B cell (primary cell): Measurements from ENCODE around the gene PCBP3. TPM values are rescaled to one million over a fixed set of nuclear protein-coding genes. Genes with fewer than 3 reads are reported as not detected.

Experiments
- ATAC-seq: fragments of 200-7000 bp; cut with Tn5 transposase; one replicate; pipeline ENCODE4 v1.10.0; 2021; ENCODE audit warnings: low read depth, mild to moderate bottlenecking, moderate number of reproducible peaks, moderate library complexity
- CTCF ChIA-PET: fragments of 350-600 bp; sonication (Branson Sonifier 250); formaldehyde crosslinking; loops from one replicate; lab custom pipeline; 2021; ENCODE audit warnings: antibody characterized with exemption, inconsistent platforms; lab: Charles Lee
- POLR2A ChIA-PET: fragments of 350-600 bp; sonication (Branson Sonifier 250); formaldehyde crosslinking; loops from one replicate; lab custom pipeline; 2021; ENCODE audit warnings: antibody characterized with exemption; lab: Charles Lee
- DNase-seq: peaks from one replicate; pipeline ENCODE4 v3.0.0; 2013
- H2AFZ ChIP-seq: 2 replicates; pipeline ENCODE4 v1.6.1; 2012; ENCODE audit warnings: mild to moderate bottlenecking, low read depth, low read length; ENCODE audit not compliant: insufficient read depth, poor library complexity, severe bottlenecking
- H3K27ac ChIP-seq, 2 donors: 1 replicate in 1 of 2; 2 replicates in 1 of 2; pipeline ENCODE4 v1.5.1; 2012 to 2013; ENCODE audit warnings: low read length in 2 of 2, mild to moderate bottlenecking in 2 of 2, moderate library complexity in 1 of 2
- H3K27me3 ChIP-seq, 4 experiments: fragments of 200-600 bp in 1 of 4; sonication (generic) in 1 of 4; replicated peaks in 1 of 4; 1 replicate in 2 of 4; 2 replicates in 2 of 4; pipeline versions ENCODE4 v1.6.1 to v1.7.0; 2013 to 2016; ENCODE audit warnings: low read length in 3 of 4, mild to moderate bottlenecking in 2 of 4, mixed read lengths in 1 of 4, moderate library complexity in 1 of 4; ENCODE audit not compliant: insufficient read depth in 4 of 4, control insufficient read depth in 3 of 4; ENCODE audit errors: control extremely low read depth in 1 of 4
- H3K36me3 ChIP-seq, 2 experiments: replicated peaks in 1 of 2; 1 replicate in 1 of 2; 2 replicates in 1 of 2; pipeline versions ENCODE4 v1.6.1 to v1.7.1; 2013; ENCODE audit warnings: low read length in 1 of 2; ENCODE audit not compliant: insufficient read depth in 2 of 2, control insufficient read depth in 1 of 2; ENCODE audit errors: control extremely low read depth in 1 of 2, extremely low read depth in 1 of 2
- H3K4me1 ChIP-seq, 2 donors: fragments of 200-600 bp in 1 of 2; sonication (generic) in 1 of 2; 1 replicate in 1 of 2; 2 replicates in 1 of 2; pipeline versions ENCODE4 v1.5.1 to v1.6.1; 2013 to 2017; ENCODE audit warnings: low read length in 2 of 2; ENCODE audit not compliant: control insufficient read depth in 2 of 2, insufficient read depth in 2 of 2
- H3K4me2 ChIP-seq: replicated peaks from 2 replicates; pipeline ENCODE3; 2012; ENCODE audit warnings: mild to moderate bottlenecking, low read depth, low read length; ENCODE audit not compliant: poor library complexity, severe bottlenecking
- H3K4me3 ChIP-seq, 5 experiments: fragments of 200-600 bp in 1 of 5; sonication (generic) in 1 of 5; 1 replicate in 3 of 5; 2 replicates in 2 of 5; pipeline versions ENCODE4 v1.5.1 to v1.7.0; 2011 to 2016; ENCODE audit warnings: low read length in 4 of 5, mild to moderate bottlenecking in 4 of 5, low read depth in 2 of 5, control low read depth in 1 of 5, moderate library complexity in 1 of 5; ENCODE audit not compliant: insufficient read depth in 1 of 5; ENCODE audit errors: control extremely low read depth in 1 of 5, extremely low read depth in 1 of 5
- H3K79me2 ChIP-seq: fragments of 200-600 bp; sonication (generic); one replicate; pipeline ENCODE4 v1.6.0; 2016; ENCODE audit warnings: low read length; ENCODE audit not compliant: control insufficient read depth, insufficient read depth
- H3K9ac ChIP-seq: fragments of 200-600 bp; sonication (generic); 2 replicates; pipeline ENCODE4 v1.6.1; 2017; ENCODE audit warnings: mild to moderate bottlenecking, low read length, moderate library complexity
- H3K9me3 ChIP-seq, 3 donors: one replicate each; pipeline versions ENCODE4 v1.6.1 to v1.7.1; 2013; ENCODE audit warnings: low read length in 2 of 3; ENCODE audit not compliant: control insufficient read depth in 2 of 3, insufficient read depth in 1 of 3; ENCODE audit errors: control extremely low read depth in 1 of 3
- H4K20me1 ChIP-seq: 2 replicates; pipeline ENCODE4 v1.6.0; 2012; ENCODE audit warnings: mild to moderate bottlenecking, low read length; ENCODE audit not compliant: insufficient read depth, control insufficient read depth, poor library complexity, severe bottlenecking
- H3K27ac Mint-ChIP-seq: one replicate; pipeline ENCODE4 v1.8.0; 2021; ENCODE audit warnings: mixed read lengths
- H3K27me3 Mint-ChIP-seq: one replicate; pipeline ENCODE4 v1.8.0; 2021; ENCODE audit warnings: mixed read lengths
- H3K4me1 Mint-ChIP-seq: one replicate; pipeline ENCODE4 v1.8.0; 2021; ENCODE audit warnings: mixed read lengths
- H3K4me3 Mint-ChIP-seq: one replicate; pipeline ENCODE4 v1.8.0; 2021; ENCODE audit warnings: mixed read lengths
- H3K9me3 Mint-ChIP-seq: one replicate; pipeline ENCODE4 v1.8.0; 2022; ENCODE audit warnings: mixed read lengths; ENCODE audit not compliant: insufficient read depth
- CTCF ChIP-seq: fragments of 200-600 bp; IDR thresholded peaks from one replicate; pipeline ENCODE4 v1.8.0; 2022; ENCODE audit warnings: antibody characterized with exemption, mild to moderate bottlenecking
- EZH2 ChIP-seq: IDR thresholded peaks from 2 replicates; pipeline ENCODE4 v1.6.1; 2012; ENCODE audit warnings: borderline replicate concordance, low read depth, mild to moderate bottlenecking, moderate library complexity, low read length; ENCODE audit not compliant: insufficient read depth, poor library complexity, severe bottlenecking
- WGBS: methylation state at CpG from one replicate; pipeline ENCODE4 v1.1.5; 2013; ENCODE audit warnings: missing lambda C conversion rate; ENCODE audit not compliant: insufficient coverage; 5-methylcytosine and 5-hydroxymethylcytosine counted together
- intact Hi-C: fragments of 100-400 bp; cut with micrococcal nuclease; formaldehyde crosslinking; loops from one replicate; pipeline ENCODE4 v1.10.0; 2022
- polyA plus RNA-seq: library from polyadenylated mRNA; depleted of rRNA; stranded (reverse); fragments of >200 nt; gene quantifications from 2 replicates; pipeline ENCODE4 v1.2.3, GENCODE V29; 2012
- total RNA-seq, 2 donors: library from RNA; stranded (reverse); fragments of 120-200 nt in 1 of 2; gene quantifications; 1 replicate in 1 of 2; 2 replicates in 1 of 2; pipeline versions ENCODE4 v1.2.3 to v1.2.4, GENCODE V29; 2013 to 2022

PCBP3 gene
- total and polyA plus RNA-seq, 2 donors (not counting 1 experiment from before 2014, with no cell fraction given) = 0.45 to 2.7 TPM

DNA sequence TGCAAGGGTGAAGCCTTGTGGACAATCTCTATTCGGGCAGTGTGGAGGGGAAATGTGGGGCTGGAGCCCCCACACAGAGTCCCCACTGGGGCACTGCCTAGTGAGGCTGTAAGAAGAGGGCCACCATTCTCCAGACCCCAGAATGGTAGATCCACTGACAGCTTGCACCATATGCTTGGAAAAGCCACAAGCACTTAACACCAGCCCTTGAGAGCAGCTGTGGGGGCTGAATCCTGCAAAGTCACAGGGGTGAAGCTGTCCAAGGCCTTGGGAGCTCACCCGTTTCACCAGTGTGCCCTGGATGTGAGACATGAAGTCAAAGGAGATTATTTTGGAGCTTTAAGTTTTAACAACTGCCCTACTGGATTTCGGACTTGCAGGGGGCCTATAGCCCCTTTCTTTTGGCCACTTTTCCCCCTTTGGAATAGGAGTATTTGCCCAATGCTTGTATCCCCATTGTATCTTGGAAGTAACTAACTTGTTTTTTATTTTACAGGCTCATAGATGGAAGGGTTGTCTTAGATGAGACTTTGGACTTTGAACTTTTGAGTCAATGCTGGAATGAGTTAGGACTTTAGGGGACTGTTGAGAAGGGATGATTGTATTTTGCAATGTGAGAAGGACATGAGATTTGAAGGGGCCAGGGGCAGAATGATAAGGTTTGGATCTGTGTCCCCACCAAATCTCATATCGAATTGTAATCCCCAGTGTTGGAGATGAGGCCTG lies 321.7 kb downstream of the PCBP3 start:
- no peak overlapping the region for H3K27ac ChIP-seq
- WGBS = 90% methylated on average over 3 of the region's 4 CpGs
- H3K4me1 ChIP-seq = no peaks in the 10 kb centered on the region
- no peak overlapping the region for H3K4me3 ChIP-seq
- no peak overlapping the region for H3K27ac Mint-ChIP-seq
- DNase-seq (no peak), ATAC-seq (no peak)
- no peak overlapping the region for H3K9ac ChIP-seq
- intact Hi-C loops = no loop called here
- peaks cover 0 to 35% (median 5%) of the 10 kb centered on the region in 3 donors for H3K9me3 ChIP-seq
- ChIA-PET POLR2A (interaction anchor here (0.5 kb wide), 1 partner anchor 79 kb away, joined by 4 read pairs; no protein-coding TSS in a partner anchor), CTCF (no interaction called here)
- H3K36me3 ChIP-seq = no peaks in the 10 kb centered on the region
- peaks cover 0 to 15% (median 0%) of the 10 kb centered on the region in 4 experiments for H3K27me3 ChIP-seq
- no peak overlapping the region for H2AFZ ChIP-seq
- peaks cover 34% of the 10 kb centered on the region for H3K27me3 Mint-ChIP-seq
- H3K4me3 Mint-ChIP-seq = no peak overlapping the region
- no peak overlapping the region for H3K4me2 ChIP-seq
- no peaks in the 10 kb centered on the region for H4K20me1 ChIP-seq
- H3K9me3 Mint-ChIP-seq = peaks cover 9% of the 10 kb centered on the region
- TF ChIP-seq EZH2 = no peak
- no peak for TF ChIP-seq CTCF
- H3K79me2 ChIP-seq = no peaks in the 10 kb centered on the region
- peaks cover 1% of the 10 kb centered on the region for H3K4me1 Mint-ChIP-seq

GRCh38 chr21:45966791-45967394 lies 323.4 kb downstream of the PCBP3 start:
- no peak for TF ChIP-seq CTCF
- TF ChIP-seq EZH2 = no peak
- no peak for ATAC-seq
- Histone ChIP-seq H3K27ac (no peak overlapping the region), H3K36me3 (no peaks in the 10 kb centered on the region), H4K20me1 (no peaks in the 10 kb centered on the region), H3K9ac (no peak overlapping the region), H3K4me3 (no peak overlapping the region), H3K4me2 (no peak overlapping the region), H3K79me2 (no peaks in the 10 kb centered on the region), H3K9me3 (peaks cover 0 to 29% (median 5%) of the 10 kb centered on the region in 3 donors), H3K4me1 (peaks cover 0 to under 1% of the 10 kb centered on the region in 2 donors), H3K27me3 (peaks cover 0 to 29% (median 2%) of the 10 kb centered on the region in 4 experiments), H2AFZ (no peak overlapping the region)
- CTCF ChIA-PET = no interaction called here
- 80% methylated on average over 2 of the region's 9 CpGs for WGBS
- peaks cover 7% of the 10 kb centered on the region for H3K9me3 Mint-ChIP-seq
- no peak overlapping the region for H3K27ac Mint-ChIP-seq
- peaks cover 22% of the 10 kb centered on the region for H3K27me3 Mint-ChIP-seq
- H3K4me1 Mint-ChIP-seq = peaks cover 1% of the 10 kb centered on the region
- H3K4me3 Mint-ChIP-seq = no peak overlapping the region
- no peak for DNase-seq
- intact Hi-C loops = no loop called here
- POLR2A ChIA-PET = no interaction called here
